Measurements from ENCODE around the gene BABAM1. TPM values are rescaled to one million over a fixed set of nuclear protein-coding genes. Genes with fewer than 3 reads are reported as not detected.

Gene BABAM1
- polyA plus RNA-seq, 1 donor (not counting 4 experiments of a cell fraction or from before 2014, with no cell fraction given) = 92.8 TPM

GRCh38 chr19:17320435-17320834 is 53.2 kb downstream of the BABAM1 start:
- no peak overlapping the region for H3K4me3 ChIP-seq (ENCODE audit: control insufficient read depth in 2 of 3, extremely low read depth in 1 of 3, insufficient read depth in 2 of 3, low read depth in 1 of 3, low read length in 3 of 3)
- H3K36me3 ChIP-seq (ENCODE audit: control insufficient read depth in 2 of 2, extremely low read depth in 1 of 2, insufficient read depth in 2 of 2, low read length in 2 of 2) = peaks cover 22 to 27% of the 10 kb centered on the region in 2 experiments
- H3K9me3 ChIP-seq (ENCODE audit: control insufficient read depth, low read depth, low read length) = no peaks in the 10 kb centered on the region
- no peak overlapping the region for H3K9ac ChIP-seq (ENCODE audit: control insufficient read depth, extremely low read depth, insufficient read depth, low read length)
- FAIRE-seq (no peak), DNase-seq (ENCODE audit: low read depth, low spot score) (no peak)
- H3K27ac ChIP-seq (ENCODE audit: control insufficient read depth, insufficient read depth, low read length) = no peak overlapping the region
- H3K4me1 ChIP-seq (ENCODE audit: control insufficient read depth, extremely low read depth, insufficient read depth, low read length) = no peaks in the 10 kb centered on the region
- H3K27me3 ChIP-seq (ENCODE audit: control insufficient read depth, extremely low read depth, insufficient read depth, low read length) = no peaks in the 10 kb centered on the region
- H3K79me2 ChIP-seq (ENCODE audit: control insufficient read depth, insufficient read depth, low read length) = no peaks in the 10 kb centered on the region
- H2AFZ ChIP-seq (ENCODE audit: control insufficient read depth, low read length) = no peak overlapping the region
- H3K4me2 ChIP-seq (ENCODE audit: control insufficient read depth, extremely low read depth, insufficient read depth, low read depth, low read length) = no peak overlapping the region
- no peaks in the 10 kb centered on the region for H3K9me1 ChIP-seq (ENCODE audit: control insufficient read depth, extremely low read depth, insufficient read depth, low read length)
- no peak for TF ChIP-seq EZH2 (IDR thresholded peaks at IDR 0.05; ENCODE audit: low read length)
- no peak for TF ChIP-seq CTCF (optimal IDR thresholded peaks at IDR 0.05 in 1 of 3, IDR thresholded peaks at IDR 0.05 in 1 of 3, conservative IDR thresholded peaks at IDR 0.05 in 1 of 3; ENCODE audit: extremely low read depth in 1 of 3, insufficient read depth in 2 of 3, low read length in 3 of 3)
- H4K20me1 ChIP-seq (ENCODE audit: control insufficient read depth, extremely low read depth, insufficient read depth, low read length) = no peaks in the 10 kb centered on the region
- dilution Hi-C loops (cut with MboI; ENCODE audit: extremely low pct_ligation_motif_present, low sequenced_read_pairs) = no loop called here

GRCh38 chr19:17321655-17322489 is 54.6 kb downstream of the BABAM1 start:
- Histone ChIP-seq H3K27ac (ENCODE audit: control insufficient read depth, insufficient read depth, low read length) (no peak overlapping the region), H3K36me3 (ENCODE audit: control insufficient read depth in 2 of 2, extremely low read depth in 1 of 2, insufficient read depth in 2 of 2, low read length in 2 of 2) (peaks cover 19 to 20% of the 10 kb centered on the region in 2 experiments), H3K79me2 (ENCODE audit: control insufficient read depth, insufficient read depth, low read length) (no peaks in the 10 kb centered on the region), H3K4me1 (ENCODE audit: control insufficient read depth, extremely low read depth, insufficient read depth, low read length) (peaks cover 5% of the 10 kb centered on the region), H2AFZ (ENCODE audit: control insufficient read depth, low read length) (no peak overlapping the region), H3K9ac (ENCODE audit: control insufficient read depth, extremely low read depth, insufficient read depth, low read length) (no peak overlapping the region), H4K20me1 (ENCODE audit: control insufficient read depth, extremely low read depth, insufficient read depth, low read length) (no peaks in the 10 kb centered on the region), H3K27me3 (ENCODE audit: control insufficient read depth, extremely low read depth, insufficient read depth, low read length) (no peaks in the 10 kb centered on the region), H3K9me1 (ENCODE audit: control insufficient read depth, extremely low read depth, insufficient read depth, low read length) (no peaks in the 10 kb centered on the region), H3K9me3 (ENCODE audit: control insufficient read depth, low read depth, low read length) (no peaks in the 10 kb centered on the region), H3K4me2 (ENCODE audit: control insufficient read depth, extremely low read depth, insufficient read depth, low read depth, low read length) (no peak overlapping the region), H3K4me3 (ENCODE audit: control insufficient read depth in 2 of 3, extremely low read depth in 1 of 3, insufficient read depth in 2 of 3, low read depth in 1 of 3, low read length in 3 of 3) (no peak overlapping the region)
- TF ChIP-seq CTCF (optimal IDR thresholded peaks at IDR 0.05 in 1 of 3, IDR thresholded peaks at IDR 0.05 in 1 of 3, conservative IDR thresholded peaks at IDR 0.05 in 1 of 3; ENCODE audit: extremely low read depth in 1 of 3, insufficient read depth in 2 of 3, low read length in 3 of 3) (no peak), EZH2 (IDR thresholded peaks at IDR 0.05; ENCODE audit: low read length) (no peak)
- DNase-seq (ENCODE audit: low read depth, low spot score) (no peak), FAIRE-seq (no peak)
- dilution Hi-C loops (cut with MboI; ENCODE audit: extremely low pct_ligation_motif_present, low sequenced_read_pairs) = no loop called here

Measured in keratinocyte (primary cell).